Stimulated activated CD8-positive, alpha-beta memory T cell treated with anti-CD3 and anti-CD28 coated beads, Interleukin-12 subunit alpha, Interleukin-12 subunit beta, amount 100 ng/mL, for 1 hour (primary cell): ENCODE measurements around the gene ISM1.

Source experiments
- DNase-seq: peaks from one replicate; pipeline ENCODE4 v3.0.0-alpha.2; 2020; ENCODE audit warnings: low read depth

The ISM1 gene

GRCh38 chr20:13256606-13257005 lies 35.5 kb downstream of the ISM1 start:
- DNase-seq, result no peak

- no peak for DNase-seq
These were observed 38.8 kb downstream of the ISM1 start for GRCh38 chr20:13259921-13260320.

GRCh38 chr20:13260650-13261279 lies 39.7 kb downstream of the ISM1 start:
- DNase-seq, result no peak

- peak; percentile 50 for DNase-seq
These were observed 40.6 kb downstream of the ISM1 start for GRCh38 chr20:13261460-13262301.

- no peak for DNase-seq
These were observed 41.2 kb downstream of the ISM1 start for GRCh38 chr20:13262302-13262650.

GRCh38 chr20:13262671-13263360 lies 41.7 kb downstream of the ISM1 start:
- no peak for DNase-seq

- no peak for DNase-seq
These were observed 42.4 kb downstream of the ISM1 start for GRCh38 chr20:13263451-13263850.

GRCh38 chr20:13264907-13265306 lies 43.8 kb downstream of the ISM1 start:
- DNase-seq, result no peak

- DNase-seq, result no peak
These were observed 44.9 kb downstream of the ISM1 start for GRCh38 chr20:13265941-13266340.

- DNase-seq, result no peak
These were observed 46.2 kb downstream of the ISM1 start for GRCh38 chr20:13267231-13267630.

GRCh38 chr20:13268953-13269352 lies 47.9 kb downstream of the ISM1 start:
- DNase-seq, result no peak

- DNase-seq, result no peak
These were observed 49.1 kb downstream of the ISM1 start for GRCh38 chr20:13270211-13270610.

GRCh38 chr20:13271098-13271497 lies 50.0 kb downstream of the ISM1 start:
- no peak for DNase-seq

GRCh38 chr20:13271977-13272975 lies 51.2 kb downstream of the ISM1 start:
- DNase-seq, result no peak

- DNase-seq, result no peak
These were observed 53.3 kb downstream of the ISM1 start for GRCh38 chr20:13274275-13274861.

GRCh38 chr20:13276945-13277541 lies 56.0 kb downstream of the ISM1 start:
- no peak for DNase-seq

- no peak for DNase-seq
These were observed 56.7 kb downstream of the ISM1 start for GRCh38 chr20:13277663-13278295.

- no peak for DNase-seq
These were observed 57.9 kb downstream of the ISM1 start for GRCh38 chr20:13278812-13279570.

GRCh38 chr20:13280609-13281324 lies 59.7 kb downstream of the ISM1 start:
- no peak for DNase-seq
